K562 (cell line): ENCODE measurements around the gene DELE1. TPM values are rescaled to one million over a fixed set of nuclear protein-coding genes. Genes with fewer than 3 reads are reported as not detected.

Experiments used
- ADNP ChIP-seq: fragments of 200-800 bp; sonication (Bioruptor generic); IDR thresholded peaks from 2 replicates; pipeline ENCODE4 v1.6.1; 2016; ENCODE audit warnings: missing genetic modification characterization, missing compliant biosample characterization
- BDP1 ChIP-seq: IDR thresholded peaks from 3 replicates; pipeline ENCODE4 v1.6.1; 2011; ENCODE audit not compliant: insufficient read length, insufficient read depth
- BHLHE40 ChIP-seq: IDR thresholded peaks from 2 replicates; pipeline ENCODE4 v1.6.1; 2011; ENCODE audit warnings: low read length, improper control_type of control experiment
- BRCA1 ChIP-seq, 2 experiments: fragments of 450-650 bp in 1 of 2; sonication (generic) in 1 of 2; formaldehyde crosslinking in 1 of 2; IDR thresholded peaks; 2 replicates each; pipeline versions ENCODE4 v1.5.0 to v1.6.1; 2017 to 2020; ENCODE audit warnings: mild to moderate bottlenecking in 1 of 2, missing genetic modification reagents in 1 of 2
- CLOCK ChIP-seq: fragments of 250-450 bp; sonication (Bioruptor Pico); IDR thresholded peaks from 2 replicates; pipeline ENCODE4 v1.4.0; 2020; ENCODE audit warnings: mild to moderate bottlenecking, moderate library complexity, borderline replicate concordance
- COPS2 ChIP-seq: fragments of 450-650 bp; conservative IDR thresholded peaks from 2 replicates; pipeline ENCODE4 v1.6.1; 2016; ENCODE audit warnings: mild to moderate bottlenecking, moderate library complexity
- CREB5 ChIP-seq: fragments of 250-450 bp; sonication (Bioruptor Pico); IDR thresholded peaks from 2 replicates; pipeline ENCODE4 v1.5.0; 2020; ENCODE audit warnings: mild to moderate bottlenecking
- KLF16 ChIP-seq: IDR thresholded peaks from 2 replicates; pipeline ENCODE4 v1.6.1; 2016; ENCODE audit warnings: antibody characterized with exemption
- L3MBTL2 ChIP-seq: fragments of 450-650 bp; IDR thresholded peaks from 2 replicates; pipeline ENCODE4 v1.6.1; 2016; ENCODE audit warnings: mild to moderate bottlenecking, moderate library complexity
- PHB2 ChIP-seq: fragments of 450-650 bp; IDR thresholded peaks from 2 replicates; pipeline ENCODE4 v1.6.1; 2017; ENCODE audit warnings: low read depth
- PTBP1 ChIP-seq: fragments of 200-400 bp; formaldehyde crosslinking; IDR thresholded peaks from 2 replicates; pipeline ENCODE4 v1.6.1; 2017; ENCODE audit warnings: low read depth, low read length
- SNAPC5 ChIP-seq: fragments of 250-450 bp; sonication (Bioruptor Pico); IDR thresholded peaks from 2 replicates; pipeline ENCODE4 v1.8.0; 2021; ENCODE audit warnings: moderate library complexity, mild to moderate bottlenecking, inconsistent platforms
- TCF3 ChIP-seq: sonication (generic); formaldehyde crosslinking; IDR thresholded peaks from 2 replicates; pipeline ENCODE4 v1.4.0; 2020; ENCODE audit warnings: mild to moderate bottlenecking, missing genetic modification reagents
- TEAD1 ChIP-seq, 2 experiments: fragments of 450-650 bp in 1 of 2; sonication (generic) in 1 of 2; formaldehyde crosslinking; IDR thresholded peaks; 2 replicates each; pipeline versions ENCODE4 v1.4.0 to v1.8.0; 2020 to 2022; ENCODE audit warnings: mild to moderate bottlenecking in 2 of 2, missing genetic modification reagents in 1 of 2
- VEZF1 ChIP-seq: fragments of 200-800 bp; sonication (Bioruptor generic); IDR thresholded peaks from 2 replicates; pipeline ENCODE4 v1.6.1; 2017; ENCODE audit warnings: missing genetic modification characterization, missing compliant biosample characterization
- ZNF584 ChIP-seq: fragments of 200-800 bp; sonication (Bioruptor generic); IDR thresholded peaks from 2 replicates; pipeline ENCODE4 v1.6.1; 2016; ENCODE audit warnings: low read depth, mild to moderate bottlenecking, missing genetic modification characterization, missing compliant biosample characterization
- polyA plus RNA-seq, 8 experiments: library from polyadenylated mRNA; depleted of rRNA in 4 of 8; stranded (reverse) in 5 of 8; unstranded in 3 of 8; fragments of >200 nt; fragmentation: Nextera tagmentation in 2 of 8; fragmentation: Illumina TruSeq in 1 of 8; extraction: Ambion mirVana in 2 of 8; extraction: Trizol in 1 of 8; gene quantifications; 2 replicates each; pipeline versions ENCODE4 v1.2.1 to v1.2.3, GENCODE V29; 2011 to 2014; ENCODE audit warnings: inconsistent platforms in 1 of 8, missing spikeins in 1 of 8
- total RNA-seq, 7 experiments: library from RNA; depleted of rRNA in 6 of 7; stranded (reverse); fragments of >200 nt in 6 of 7; fragmentation: Illumina TruSeq in 2 of 7; extraction: Trizol in 2 of 7; gene quantifications; 2 replicates each; pipeline versions ENCODE4 v1.2.1 to v1.2.3, GENCODE V29; 2011 to 2021; ENCODE audit warnings: low replicate concordance in 1 of 7
- TF ChIP-seq, protein P1 (sequence below): fragments of 450-650 bp; IDR thresholded peaks from 2 replicates; pipeline ENCODE4 v1.6.1; 2017; ENCODE audit warnings: mild to moderate bottlenecking, moderate library complexity
- TF ChIP-seq, protein P2 (sequence below): fragments of 450-650 bp; IDR thresholded peaks from 2 replicates; pipeline ENCODE4 v1.6.1; 2016; ENCODE audit warnings: mild to moderate bottlenecking

DELE1 gene
- total and polyA plus RNA-seq, 9 of the 15 experiments (the other 6 are each of a cell fraction or from before 2014, with no cell fraction given), result 16.6 to 74.4 (median 49.8) TPM

- TF ChIP-seq VEZF1 (peak; percentile 59), BHLHE40 (no peak), BRCA1 (IDR thresholded peaks at IDR 0.05) (no peak), BRCA1 (CRISPR knock-in tag; IDR thresholded peaks at IDR 0.05) (no peak), ZNF584 (CRISPR knock-in tag) (no peak), PHB2 (no peak), ADNP (no peak), KLF16 (no peak), TCF3 (no peak; the same call in 1 of the 2 replicates), SNAPC5 (no peak), CLOCK (CRISPR knock-in tag) (no peak), L3MBTL2 (peak; percentile 77), BDP1 (no peak), TEAD1 (CRISPR knock-in tag; IDR thresholded peaks at IDR 0.05) (peak; percentile 36 to 97; a peak in 3 of 4 replicates), PTBP1 (no peak), CREB5 (CRISPR knock-in tag) (no peak), COPS2 (no peak)
- TF ChIP-seq, protein P1, sequence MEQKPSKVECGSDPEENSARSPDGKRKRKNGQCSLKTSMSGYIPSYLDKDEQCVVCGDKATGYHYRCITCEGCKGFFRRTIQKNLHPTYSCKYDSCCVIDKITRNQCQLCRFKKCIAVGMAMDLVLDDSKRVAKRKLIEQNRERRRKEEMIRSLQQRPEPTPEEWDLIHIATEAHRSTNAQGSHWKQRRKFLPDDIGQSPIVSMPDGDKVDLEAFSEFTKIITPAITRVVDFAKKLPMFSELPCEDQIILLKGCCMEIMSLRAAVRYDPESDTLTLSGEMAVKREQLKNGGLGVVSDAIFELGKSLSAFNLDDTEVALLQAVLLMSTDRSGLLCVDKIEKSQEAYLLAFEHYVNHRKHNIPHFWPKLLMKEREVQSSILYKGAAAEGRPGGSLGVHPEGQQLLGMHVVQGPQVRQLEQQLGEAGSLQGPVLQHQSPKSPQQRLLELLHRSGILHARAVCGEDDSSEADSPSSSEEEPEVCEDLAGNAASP, result no peak
- TF ChIP-seq, protein P2, sequence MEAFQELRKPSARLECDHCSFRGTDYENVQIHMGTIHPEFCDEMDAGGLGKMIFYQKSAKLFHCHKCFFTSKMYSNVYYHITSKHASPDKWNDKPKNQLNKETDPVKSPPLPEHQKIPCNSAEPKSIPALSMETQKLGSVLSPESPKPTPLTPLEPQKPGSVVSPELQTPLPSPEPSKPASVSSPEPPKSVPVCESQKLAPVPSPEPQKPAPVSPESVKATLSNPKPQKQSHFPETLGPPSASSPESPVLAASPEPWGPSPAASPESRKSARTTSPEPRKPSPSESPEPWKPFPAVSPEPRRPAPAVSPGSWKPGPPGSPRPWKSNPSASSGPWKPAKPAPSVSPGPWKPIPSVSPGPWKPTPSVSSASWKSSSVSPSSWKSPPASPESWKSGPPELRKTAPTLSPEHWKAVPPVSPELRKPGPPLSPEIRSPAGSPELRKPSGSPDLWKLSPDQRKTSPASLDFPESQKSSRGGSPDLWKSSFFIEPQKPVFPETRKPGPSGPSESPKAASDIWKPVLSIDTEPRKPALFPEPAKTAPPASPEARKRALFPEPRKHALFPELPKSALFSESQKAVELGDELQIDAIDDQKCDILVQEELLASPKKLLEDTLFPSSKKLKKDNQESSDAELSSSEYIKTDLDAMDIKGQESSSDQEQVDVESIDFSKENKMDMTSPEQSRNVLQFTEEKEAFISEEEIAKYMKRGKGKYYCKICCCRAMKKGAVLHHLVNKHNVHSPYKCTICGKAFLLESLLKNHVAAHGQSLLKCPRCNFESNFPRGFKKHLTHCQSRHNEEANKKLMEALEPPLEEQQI, result no peak
Observed at GRCh38 chr5:141923448-141924313, at the start of gene DELE1 (continued).
